OCI-M2 (cell line): ENCODE results near the gene PILRA.
"Not testable (repeated sequence)": the region's sequence is repeated elsewhere in the genome, so short reads cannot be mapped to it uniquely, and the experiment has no call there.

Experiments used
- DNase-seq: peaks from one replicate; lab custom pipeline; 2025; ENCODE audit not compliant: unreplicated experiment; lab: John Stamatoyannopoulos, UW

The PILRA gene

GRCh38 chr7:100376066-100376465 lies 2.8 kb downstream of the PILRA start:
- no peak for DNase-seq

GRCh38 chr7:100378114-100378755 lies 4.9 kb downstream of the PILRA start:
- no peak for DNase-seq

- DNase-seq = no peak
These were observed 6.9 kb downstream of the PILRA start for GRCh38 chr7:100380196-100380595.

GRCh38 chr7:100381531-100382233 lies 8.4 kb downstream of the PILRA start:
- DNase-seq = not testable (repeated sequence)

GRCh38 chr7:100382234-100382853 lies 9.1 kb downstream of the PILRA start:
- DNase-seq = not testable (repeated sequence)

GRCh38 chr7:100384628-100385294 lies 11.5 kb downstream of the PILRA start:
- DNase-seq = no peak

- no peak for DNase-seq
These were observed 13.7 kb downstream of the PILRA start for GRCh38 chr7:100386940-100387339.

- DNase-seq = no peak
These were observed 14.4 kb downstream of the PILRA start for GRCh38 chr7:100387695-100388094.

GRCh38 chr7:100389437-100390088 lies 16.3 kb downstream of the PILRA start:
- no peak for DNase-seq

GRCh38 chr7:100390286-100391009 lies 17.2 kb downstream of the PILRA start:
- no peak for DNase-seq

- DNase-seq = no peak
These were observed 20.1 kb downstream of the PILRA start for GRCh38 chr7:100393233-100393905.

GRCh38 chr7:100394077-100394476 lies 20.8 kb downstream of the PILRA start:
- no peak for DNase-seq

- no peak for DNase-seq
These were observed 23.2 kb downstream of the PILRA start for GRCh38 chr7:100396421-100396982.

- no peak for DNase-seq
These were observed 24.2 kb downstream of the PILRA start for GRCh38 chr7:100397315-100398081.

- no peak for DNase-seq
These were observed 25.0 kb downstream of the PILRA start for GRCh38 chr7:100398239-100398638.

GRCh38 chr7:100400041-100400440 lies 26.8 kb downstream of the PILRA start:
- no peak for DNase-seq

- DNase-seq = no peak
These were observed 27.4 kb downstream of the PILRA start for GRCh38 chr7:100400656-100401055.

- DNase-seq = no peak
These were observed 28.5 kb downstream of the PILRA start for GRCh38 chr7:100401811-100402210.

GRCh38 chr7:100402241-100402640 lies 29.0 kb downstream of the PILRA start:
- no peak for DNase-seq
